OCI-LY3 (cell line): ENCODE results near the gene SLC6A20.

Experiments
- H2AFZ ChIP-seq: fragments of 200-600, 300-600 bp; shearing (Covaris generic); 2 replicates; pipeline ENCODE4 v1.6.0; 2014; ENCODE audit warnings: antibody characterized with exemption, low read depth, low read length
- H3K27ac ChIP-seq: fragments of 200-600, 300-600 bp; sonication (generic); 2 replicates; pipeline ENCODE4 v1.5.1; 2014; ENCODE audit warnings: mild to moderate bottlenecking, low read length, moderate library complexity, mixed read lengths
- H3K27me3 ChIP-seq: fragments of 200-600, 300-600 bp; sonication (generic); 2 replicates; pipeline ENCODE4 v1.6.1; 2014; ENCODE audit warnings: low read depth, low read length, mixed read lengths
- H3K36me3 ChIP-seq: fragments of 200-600, 300-600 bp; sonication (generic); replicated peaks from 2 replicates; pipeline ENCODE3; 2014; ENCODE audit warnings: low read depth, low read length, mixed read lengths
- H3K4me1 ChIP-seq: fragments of 300-600, 200-600 bp; sonication (generic); 2 replicates; pipeline ENCODE4 v1.6.1; 2014; ENCODE audit warnings: low read length, mixed read lengths
- H3K4me2 ChIP-seq: fragments of 200-600, 300-600 bp; sonication (generic); 2 replicates; pipeline ENCODE4 v1.6.1; 2014; ENCODE audit warnings: low read length, mixed read lengths
- H3K4me3 ChIP-seq: fragments of 300-600, 200-600 bp; sonication (generic); 2 replicates; pipeline ENCODE4 v1.5.1; 2014; ENCODE audit warnings: antibody characterized with exemption, mild to moderate bottlenecking, low read length, moderate library complexity
- H3K79me2 ChIP-seq: fragments of 300-600, 200-600 bp; shearing (Covaris generic); 2 replicates; pipeline ENCODE4 v1.6.1; 2014; ENCODE audit warnings: mild to moderate bottlenecking, low read length, mixed read lengths
- H3K9ac ChIP-seq: fragments of 300-600, 200-600 bp; shearing (Covaris generic); 2 replicates; pipeline ENCODE4 v1.6.0; 2014; ENCODE audit warnings: mild to moderate bottlenecking, low read length, moderate library complexity
- H3K9me3 ChIP-seq: fragments of 200-600, 300-600 bp; shearing (Covaris generic); 2 replicates; pipeline ENCODE4 v1.6.1; 2014; ENCODE audit warnings: low read length, mixed read lengths; ENCODE audit not compliant: insufficient read depth
- H4K20me1 ChIP-seq: fragments of 200-600, 300-600 bp; sonication (generic); 2 replicates; pipeline ENCODE4 v1.6.1; 2016; ENCODE audit warnings: low read length, mixed read lengths; ENCODE audit not compliant: insufficient read depth
- CTCF ChIP-seq: fragments of 200-600, 300-600 bp; sonication (generic); IDR thresholded peaks from 2 replicates; pipeline ENCODE4 v1.5.1; 2014; ENCODE audit warnings: antibody characterized with exemption, low read length, low read depth
- EZH2phosphoT487 ChIP-seq: fragments of 200-600 bp; shearing (Covaris generic); IDR thresholded peaks from 2 replicates; pipeline ENCODE4 v1.6.1; 2018; ENCODE audit warnings: antibody characterized with exemption, mixed run types, low read depth

Gene SLC6A20

DNA sequence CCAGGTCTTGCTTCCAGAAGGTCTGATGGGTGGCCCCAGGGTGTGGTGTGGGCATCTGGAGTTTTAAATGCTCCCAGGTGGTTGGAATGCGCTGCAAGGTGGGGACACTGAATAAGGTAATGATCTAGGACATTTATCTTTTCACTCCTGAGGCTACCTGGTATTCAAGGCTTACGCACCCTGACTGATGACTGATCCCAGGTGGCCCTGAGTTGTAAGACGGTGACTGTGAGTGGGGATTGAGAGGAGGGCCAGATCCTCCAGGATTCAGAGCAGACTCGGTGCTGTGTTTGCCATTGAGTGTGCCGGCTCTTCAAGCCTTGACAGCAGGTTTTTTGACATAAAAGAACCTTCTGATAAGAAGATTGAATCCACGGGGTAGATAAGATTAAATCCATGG, 40.3 kb downstream of the SLC6A20 start:
- no peaks in the 10 kb centered on the region for H3K79me2 ChIP-seq
- no peaks in the 10 kb centered on the region for H3K4me1 ChIP-seq
- H4K20me1 ChIP-seq: no peaks in the 10 kb centered on the region
- H3K27ac ChIP-seq: no peak overlapping the region
- no peak overlapping the region for H3K9ac ChIP-seq
- no peaks in the 10 kb centered on the region for H3K27me3 ChIP-seq
- no peaks in the 10 kb centered on the region for H3K9me3 ChIP-seq
- no peak overlapping the region for H3K4me3 ChIP-seq
- H3K36me3 ChIP-seq: no peaks in the 10 kb centered on the region
- H3K4me2 ChIP-seq: no peak overlapping the region
- no peak for TF ChIP-seq EZH2phosphoT487
- TF ChIP-seq CTCF: no peak
- no peak overlapping the region for H2AFZ ChIP-seq

- Histone ChIP-seq H3K9ac (no peak overlapping the region), H3K27me3 (no peaks in the 10 kb centered on the region), H3K27ac (no peak overlapping the region), H3K4me2 (no peak overlapping the region), H2AFZ (no peak overlapping the region), H3K79me2 (no peaks in the 10 kb centered on the region), H3K36me3 (no peaks in the 10 kb centered on the region), H3K9me3 (no peaks in the 10 kb centered on the region), H4K20me1 (no peaks in the 10 kb centered on the region), H3K4me3 (no peak overlapping the region), H3K4me1 (no peaks in the 10 kb centered on the region)
- TF ChIP-seq EZH2phosphoT487: no peak
- no peak for TF ChIP-seq CTCF
Measured at GRCh38 chr3:45754461-45754860, 41.9 kb downstream of the SLC6A20 start.

- no peak overlapping the region for H2AFZ ChIP-seq
Measured at GRCh38 chr3:45753095-45753494, 43.2 kb downstream of the SLC6A20 start.

DNA sequence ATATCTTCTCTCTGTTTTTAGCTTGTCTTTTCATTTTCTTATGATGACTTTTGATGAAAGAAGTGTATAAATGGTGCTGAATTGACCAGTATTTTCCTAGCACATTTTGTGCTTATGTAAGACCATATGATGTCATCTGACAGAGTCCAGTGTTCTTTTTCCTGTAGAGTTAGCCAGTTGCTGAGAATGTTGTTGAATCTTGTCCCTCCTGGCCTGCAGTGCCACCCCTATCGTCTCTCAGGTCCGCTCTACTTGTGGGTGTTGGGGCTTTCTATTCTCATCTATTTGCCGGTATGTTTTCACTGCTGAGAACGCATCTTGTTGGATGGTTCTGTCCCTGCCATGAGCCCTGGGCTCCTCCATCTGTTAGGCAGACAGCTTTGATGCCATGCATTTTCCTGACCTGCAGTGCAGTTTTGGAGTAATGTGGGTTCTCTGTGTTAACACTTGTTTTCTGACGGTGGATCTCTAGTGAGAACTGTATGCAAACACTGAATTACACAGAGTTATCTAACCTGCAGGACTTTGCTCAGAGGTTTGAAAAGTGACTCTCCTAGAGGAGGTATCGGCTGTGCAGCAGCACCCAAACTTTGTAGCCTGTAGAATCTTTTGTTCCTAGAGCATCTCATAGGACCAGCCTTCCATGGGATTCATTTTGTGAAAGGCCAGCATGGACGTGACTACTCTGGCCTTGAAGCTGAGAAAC, 44.6 kb downstream of the SLC6A20 start:
- H3K36me3 ChIP-seq: no peaks in the 10 kb centered on the region
- TF ChIP-seq EZH2phosphoT487: no peak
- no peak for TF ChIP-seq CTCF
- no peak overlapping the region for H2AFZ ChIP-seq
- no peaks in the 10 kb centered on the region for H3K4me1 ChIP-seq
- H3K27me3 ChIP-seq: no peaks in the 10 kb centered on the region
- H3K9ac ChIP-seq: no peak overlapping the region
- H3K79me2 ChIP-seq: no peaks in the 10 kb centered on the region
- no peaks in the 10 kb centered on the region for H3K9me3 ChIP-seq
- no peak overlapping the region for H3K27ac ChIP-seq
- H3K4me3 ChIP-seq: no peak overlapping the region
- no peaks in the 10 kb centered on the region for H4K20me1 ChIP-seq
- H3K4me2 ChIP-seq: no peak overlapping the region

More at GRCh38 chr3:45753095-45753494, 43.2 kb downstream of the SLC6A20 start:
- Histone ChIP-seq H4K20me1 (no peaks in the 10 kb centered on the region), H3K4me1 (no peaks in the 10 kb centered on the region), H3K27ac (no peak overlapping the region), H3K4me2 (no peak overlapping the region), H3K4me3 (no peak overlapping the region), H3K9ac (no peak overlapping the region), H3K27me3 (no peaks in the 10 kb centered on the region), H3K79me2 (no peaks in the 10 kb centered on the region), H3K36me3 (no peaks in the 10 kb centered on the region), H3K9me3 (no peaks in the 10 kb centered on the region)
- no peak for TF ChIP-seq CTCF
- TF ChIP-seq EZH2phosphoT487: no peak
